Naive B cell (primary cell): ENCODE data around the gene SRSF3. TPM values are rescaled to one million over a fixed set of nuclear protein-coding genes. Genes with fewer than 3 reads are reported as not detected.
"Not testable (repeated sequence)": the region's sequence is repeated elsewhere in the genome, so short reads cannot be mapped to it uniquely, and the experiment has no call there.

Source experiments
- ATAC-seq, 2 donors: fragments of 150-1000 bp; cut with Tn5 transposase; 2 replicates each; pipeline ENCODE4 v1.10.0; 2021; ENCODE audit warnings: low read depth in 2 of 2, mild to moderate bottlenecking in 2 of 2, moderate library complexity in 2 of 2
- DNase-seq: peaks from one replicate; pipeline ENCODE4 v3.0.0; 2022
- H3K27ac Mint-ChIP-seq, 6 donors: one replicate each; pipeline ENCODE4 v1.8.0; 2020 to 2022; ENCODE audit warnings: mild to moderate bottlenecking in 6 of 6, mixed read lengths in 6 of 6, moderate library complexity in 5 of 6, inconsistent platforms in 2 of 6
- H3K27me3 Mint-ChIP-seq, 3 donors: one replicate each; pipeline ENCODE4 v1.8.0; 2021 to 2022; ENCODE audit warnings: mixed read lengths in 3 of 3, mild to moderate bottlenecking in 1 of 3
- H3K36me3 Mint-ChIP-seq, 2 donors: one replicate each; pipeline ENCODE4 v1.8.0; 2020 to 2022; ENCODE audit warnings: mixed read lengths in 2 of 2, inconsistent platforms in 1 of 2, mild to moderate bottlenecking in 1 of 2
- H3K4me1 Mint-ChIP-seq, 3 donors: one replicate each; pipeline ENCODE4 v1.8.0; 2020 to 2022; ENCODE audit warnings: mixed read lengths in 3 of 3, inconsistent platforms in 1 of 3, mild to moderate bottlenecking in 1 of 3, moderate library complexity in 1 of 3
- H3K4me3 Mint-ChIP-seq, 8 donors: one replicate each; pipeline ENCODE4 v1.8.0; 2020 to 2022; ENCODE audit warnings: mild to moderate bottlenecking in 8 of 8, mixed read lengths in 8 of 8, moderate library complexity in 8 of 8, inconsistent platforms in 2 of 8
- H3K9me3 Mint-ChIP-seq, 7 donors: one replicate each; pipeline ENCODE4 v1.8.0; 2020 to 2022; ENCODE audit warnings: mixed read lengths in 7 of 7, mild to moderate bottlenecking in 5 of 7, inconsistent platforms in 2 of 7, moderate library complexity in 1 of 7
- polyA plus RNA-seq, 6 donors: library from polyadenylated mRNA; unstranded; fragments of 300-500 nt; fragmentation: Illumina TruSeq; gene quantifications; one replicate each; pipeline ENCODE4 v1.2.3, GENCODE V29; 2021; ENCODE audit warnings: low read depth in 6 of 6

SRSF3 gene
- polyA plus RNA-seq, 6 donors from 2014 or later: 246 to 396 (median 285) TPM

DNA sequence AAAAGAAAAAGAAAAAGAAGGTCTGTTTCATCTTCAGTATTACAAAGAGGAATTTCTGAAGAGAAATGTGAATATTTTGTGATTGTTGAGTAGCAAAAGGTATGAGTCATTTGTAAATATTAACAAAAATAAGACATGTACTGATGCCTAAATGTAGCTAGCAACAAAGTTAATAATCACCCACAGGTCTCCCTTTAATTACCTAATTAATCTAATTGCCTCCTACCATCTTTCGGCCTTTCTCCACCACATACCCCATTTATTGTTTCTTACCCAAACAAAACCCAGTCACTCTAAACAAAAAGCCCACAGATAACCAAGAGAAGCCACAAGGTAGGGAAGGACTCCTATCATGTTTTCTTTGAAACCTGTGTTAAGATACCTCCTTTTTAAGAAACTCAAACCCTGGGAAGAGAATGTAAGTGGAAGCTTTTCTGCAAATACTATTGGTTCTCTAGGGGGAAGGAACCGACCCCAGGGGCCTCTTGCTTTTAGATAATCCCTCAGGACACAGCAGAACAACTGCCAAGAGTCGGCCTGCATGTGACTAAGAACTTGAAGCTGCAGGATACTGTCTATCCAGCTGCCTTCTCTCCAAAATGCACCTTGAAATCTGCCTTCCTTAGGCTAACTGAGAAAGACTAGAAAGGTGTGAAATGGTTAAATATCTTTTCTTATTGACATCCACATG lies 30.8 kb upstream of the SRSF3 start:
- Mint-ChIP-seq H3K36me3 (no peaks in the 10 kb centered on the region), H3K27ac (peak overlapping the region in 1 of 6 donors; percentile 6), H3K9me3 (no peaks in the 10 kb centered on the region), H3K4me3 (no peak overlapping the region), H3K4me1 (peaks cover 6 to 15% (median 14%) of the 10 kb centered on the region in 3 donors), H3K27me3 (no peaks in the 10 kb centered on the region)
- ATAC-seq: no peak
- DNase-seq: no peak

- H3K4me1 Mint-ChIP-seq: peaks cover 6 to 14% (median 14%) of the 10 kb centered on the region in 3 donors
- H3K27ac Mint-ChIP-seq: no peak overlapping the region
- no peaks in the 10 kb centered on the region for H3K36me3 Mint-ChIP-seq
- no peak overlapping the region for H3K4me3 Mint-ChIP-seq
- H3K9me3 Mint-ChIP-seq: no peaks in the 10 kb centered on the region
- no peak for ATAC-seq
- H3K27me3 Mint-ChIP-seq: no peaks in the 10 kb centered on the region
- DNase-seq: no peak
Observed at GRCh38 chr6:36563928-36564284, 30.3 kb upstream of the SRSF3 start.

- no peak for ATAC-seq
- H3K9me3 Mint-ChIP-seq: no peaks in the 10 kb centered on the region
- peaks cover 0 to 9% (median 4%) of the 10 kb centered on the region in 3 donors for H3K4me1 Mint-ChIP-seq
- no peak overlapping the region for H3K4me3 Mint-ChIP-seq
- H3K36me3 Mint-ChIP-seq: no peaks in the 10 kb centered on the region
- no peaks in the 10 kb centered on the region for H3K27me3 Mint-ChIP-seq
- H3K27ac Mint-ChIP-seq: no peak overlapping the region
- no peak for DNase-seq
Observed at GRCh38 chr6:36566418-36566905, 27.7 kb upstream of the SRSF3 start.

GRCh38 chr6:36570264-36570663 lies 23.9 kb upstream of the SRSF3 start:
- H3K4me1 Mint-ChIP-seq: peaks cover 0 to 12% (median 0%) of the 10 kb centered on the region in 3 donors
- peak; percentile 81 to 82 for ATAC-seq
- peaks cover 0 to 2% (median 0%) of the 10 kb centered on the region in 7 donors for H3K9me3 Mint-ChIP-seq
- H3K27me3 Mint-ChIP-seq: no peaks in the 10 kb centered on the region
- no peak overlapping the region for H3K27ac Mint-ChIP-seq
- no peaks in the 10 kb centered on the region for H3K36me3 Mint-ChIP-seq
- no peak overlapping the region for H3K4me3 Mint-ChIP-seq
- no peak for DNase-seq

GRCh38 chr6:36571122-36572043 lies 22.8 kb upstream of the SRSF3 start:
- H3K4me3 Mint-ChIP-seq: no peak overlapping the region

DNA sequence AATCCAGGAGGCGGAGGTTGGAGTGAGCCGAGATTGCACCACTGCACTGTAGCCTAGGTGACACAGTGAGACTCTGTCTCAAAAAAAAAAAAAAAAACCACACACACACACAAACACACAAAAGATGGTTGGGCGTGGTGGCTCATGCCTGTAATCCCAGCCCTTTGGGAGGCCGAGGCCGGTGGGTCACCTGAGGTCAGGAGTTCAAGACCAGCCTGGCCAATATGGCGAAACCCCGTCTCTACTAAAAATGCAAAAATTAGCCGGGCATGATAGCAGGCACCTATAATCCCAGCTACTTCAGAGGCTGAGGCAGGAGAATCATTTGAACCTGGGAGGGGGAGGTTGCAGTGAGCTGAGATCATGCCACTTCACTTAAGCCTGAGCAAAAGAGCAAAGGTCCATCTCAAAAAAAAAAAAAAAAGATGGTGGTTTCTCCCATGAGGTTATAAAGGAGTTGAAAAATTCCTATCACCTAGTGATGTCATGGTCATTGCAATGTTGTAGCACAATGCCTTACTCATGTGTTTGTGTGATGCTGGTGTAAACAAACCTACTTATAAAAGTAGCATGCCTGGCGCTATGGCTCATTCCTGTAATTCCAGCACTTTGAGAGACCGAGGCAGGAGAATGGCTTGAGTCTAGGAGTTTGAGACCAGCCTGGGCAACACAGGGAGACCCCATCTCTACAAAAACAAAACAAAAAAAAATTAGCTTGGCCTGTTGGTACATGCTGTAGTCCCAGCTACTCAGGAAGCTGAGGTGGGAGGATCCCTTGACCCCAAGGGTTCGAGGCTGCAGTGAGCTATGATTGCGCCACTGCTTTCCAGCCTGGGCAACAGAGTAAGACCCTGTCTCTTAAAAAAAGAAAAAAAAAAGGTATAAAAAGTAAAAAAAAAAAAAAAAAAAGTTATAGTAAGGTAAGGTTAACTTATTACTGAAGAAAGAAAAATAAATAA lies 21.5 kb upstream of the SRSF3 start:
- ATAC-seq, H3K27me3 Mint-ChIP-seq, H3K4me3 Mint-ChIP-seq, H3K36me3 Mint-ChIP-seq, H3K9me3 Mint-ChIP-seq, DNase-seq, H3K27ac Mint-ChIP-seq: not testable (repeated sequence)
- H3K4me1 Mint-ChIP-seq: peaks cover 0 to 12% (median 0%) of the 10 kb centered on the region in 3 donors

More at GRCh38 chr6:36571122-36572043, 22.8 kb upstream of the SRSF3 start:
- no peak for DNase-seq
- Mint-ChIP-seq H3K9me3 (peaks cover 0 to 2% (median 0%) of the 10 kb centered on the region in 7 donors), H3K36me3 (no peaks in the 10 kb centered on the region), H3K27me3 (no peaks in the 10 kb centered on the region), H3K4me1 (peaks cover 0 to 12% (median 0%) of the 10 kb centered on the region in 3 donors), H3K27ac (no peak overlapping the region)
- ATAC-seq: no peak

GRCh38 chr6:36574679-36575078 lies 19.5 kb upstream of the SRSF3 start:
- DNase-seq (no peak), ATAC-seq (no peak)
- no peak overlapping the region for H3K4me3 Mint-ChIP-seq
- peaks cover 7 to 14% (median 8%) of the 10 kb centered on the region in 3 donors for H3K4me1 Mint-ChIP-seq
- H3K27me3 Mint-ChIP-seq: no peaks in the 10 kb centered on the region
- no peak overlapping the region for H3K27ac Mint-ChIP-seq
- H3K9me3 Mint-ChIP-seq: peaks cover 0 to 2% (median 0%) of the 10 kb centered on the region in 7 donors
- no peaks in the 10 kb centered on the region for H3K36me3 Mint-ChIP-seq

DNA sequence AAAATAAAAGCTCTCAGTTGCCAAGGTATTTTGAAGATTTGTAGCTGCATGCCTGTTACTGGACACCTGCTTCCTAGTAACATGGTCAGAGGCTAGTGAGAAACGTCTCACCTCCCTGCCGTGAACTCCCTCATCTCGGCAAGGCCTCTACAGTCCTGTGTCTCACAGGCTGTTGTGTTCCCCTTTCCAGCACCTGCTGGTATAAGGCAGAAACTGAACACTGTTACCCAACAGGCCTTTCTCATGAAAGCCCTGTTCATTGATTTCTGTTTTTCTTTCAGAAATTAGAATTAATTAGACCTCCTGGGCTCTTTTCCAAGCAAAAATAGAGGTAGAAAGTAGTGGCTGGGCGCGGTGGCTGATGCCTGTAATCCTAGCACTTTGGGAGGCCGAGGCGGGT lies 17.6 kb upstream of the SRSF3 start:
- Mint-ChIP-seq H3K27ac (peak overlapping the region in 1 of 6 donors; percentile 2), H3K9me3 (peaks cover 0 to 2% (median 0%) of the 10 kb centered on the region in 7 donors), H3K36me3 (no peaks in the 10 kb centered on the region), H3K4me3 (no peak overlapping the region), H3K27me3 (no peaks in the 10 kb centered on the region), H3K4me1 (peaks cover 4 to 8% (median 7%) of the 10 kb centered on the region in 3 donors)
- DNase-seq (no peak), ATAC-seq (no peak)

- Mint-ChIP-seq H3K4me1 (peaks cover 2 to 8% (median 7%) of the 10 kb centered on the region in 3 donors), H3K27ac (no peak overlapping the region), H3K27me3 (no peaks in the 10 kb centered on the region), H3K4me3 (no peak overlapping the region), H3K36me3 (no peaks in the 10 kb centered on the region), H3K9me3 (peaks cover 0 to 2% (median 0%) of the 10 kb centered on the region in 7 donors)
- DNase-seq: no peak
- ATAC-seq: no peak
Observed at GRCh38 chr6:36577301-36577700, 16.9 kb upstream of the SRSF3 start.

- H3K4me1 Mint-ChIP-seq: peaks cover 2 to 8% (median 7%) of the 10 kb centered on the region in 3 donors
- H3K27ac Mint-ChIP-seq: peak overlapping the region in 2 of 6 donors; percentile 37 to 76
- H3K4me3 Mint-ChIP-seq: no peak overlapping the region
- no peak for ATAC-seq
- no peaks in the 10 kb centered on the region for H3K36me3 Mint-ChIP-seq
- H3K27me3 Mint-ChIP-seq: no peaks in the 10 kb centered on the region
- peaks cover 0 to 2% (median 0%) of the 10 kb centered on the region in 7 donors for H3K9me3 Mint-ChIP-seq
- DNase-seq: no peak
Observed at GRCh38 chr6:36578030-36578429, 16.1 kb upstream of the SRSF3 start.

DNA sequence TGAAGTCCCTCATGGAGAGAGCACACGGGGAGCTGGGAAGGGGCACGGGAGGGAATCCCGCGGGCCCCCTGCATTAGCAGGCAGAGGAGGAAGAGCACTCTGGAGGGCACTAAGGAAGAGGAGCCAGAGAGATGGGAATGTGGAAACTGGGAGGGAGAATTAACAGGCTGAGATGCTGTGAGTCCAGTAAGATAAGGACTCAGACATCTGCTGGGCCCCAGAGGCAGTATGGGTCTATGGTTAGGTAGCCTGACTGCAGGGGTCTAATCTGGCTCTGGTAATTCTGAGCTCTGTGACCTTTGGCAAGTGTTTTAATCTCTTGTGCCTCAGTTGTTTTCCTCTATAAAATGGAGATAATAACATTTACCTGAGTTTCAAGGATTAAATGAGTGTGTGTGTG lies 15.7 kb upstream of the SRSF3 start:
- peak overlapping the region in 4 of 6 donors; percentile 1 to 76 (median 28) for H3K27ac Mint-ChIP-seq
- H3K9me3 Mint-ChIP-seq: peaks cover 0 to 2% (median 0%) of the 10 kb centered on the region in 7 donors
- no peak for DNase-seq
- no peaks in the 10 kb centered on the region for H3K36me3 Mint-ChIP-seq
- ATAC-seq: no peak
- no peaks in the 10 kb centered on the region for H3K27me3 Mint-ChIP-seq
- H3K4me3 Mint-ChIP-seq: no peak overlapping the region
- H3K4me1 Mint-ChIP-seq: peaks cover 4 to 8% (median 7%) of the 10 kb centered on the region in 3 donors

GRCh38 chr6:36580184-36580526 lies 14.0 kb upstream of the SRSF3 start:
- no peak for ATAC-seq
- no peaks in the 10 kb centered on the region for H3K9me3 Mint-ChIP-seq
- no peaks in the 10 kb centered on the region for H3K36me3 Mint-ChIP-seq
- H3K4me1 Mint-ChIP-seq: peaks cover 4 to 8% (median 7%) of the 10 kb centered on the region in 3 donors
- H3K27ac Mint-ChIP-seq: no peak overlapping the region
- H3K4me3 Mint-ChIP-seq: no peak overlapping the region
- no peak for DNase-seq
- H3K27me3 Mint-ChIP-seq: no peaks in the 10 kb centered on the region

DNA sequence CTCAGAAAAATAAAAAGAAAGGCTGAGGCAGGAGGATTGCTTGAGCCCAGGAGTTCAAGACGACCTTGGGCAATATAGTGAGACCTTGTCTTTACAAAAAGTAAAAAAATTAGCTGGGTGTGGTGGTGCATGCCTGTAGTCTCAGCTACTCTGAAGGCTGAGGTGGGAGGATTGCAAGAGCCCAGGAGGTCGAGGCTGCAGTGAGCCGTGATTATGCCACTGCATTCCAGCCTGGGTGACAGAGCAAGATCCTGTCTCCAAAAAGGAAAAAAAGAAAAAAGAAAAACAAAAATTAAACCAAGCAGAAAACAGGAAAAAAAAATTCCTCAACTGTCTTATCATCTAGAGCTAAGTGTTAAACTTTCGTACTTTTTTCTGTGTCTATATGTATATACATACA lies 12.4 kb upstream of the SRSF3 start:
- peak overlapping the region in 1 of 6 donors; percentile 56 for H3K27ac Mint-ChIP-seq
- H3K9me3 Mint-ChIP-seq: no peaks in the 10 kb centered on the region
- no peaks in the 10 kb centered on the region for H3K27me3 Mint-ChIP-seq
- H3K4me3 Mint-ChIP-seq: no peak overlapping the region
- peaks cover 4 to 8% (median 7%) of the 10 kb centered on the region in 3 donors for H3K4me1 Mint-ChIP-seq
- ATAC-seq (no peak), DNase-seq (no peak)
- H3K36me3 Mint-ChIP-seq: no peaks in the 10 kb centered on the region
